ENCODE measurements around the gene FAM193A.
"Not testable (repeated sequence)": the region's sequence is repeated elsewhere in the genome, so short reads cannot be mapped to it uniquely, and the experiment has no call there.

FAM193A gene

GRCh38 chr4:2515830-2516550 is 20.5 kb upstream of the FAM193A start:
- DNase-seq = no peak

- DNase-seq = no peak
These were observed 19.8 kb upstream of the FAM193A start for GRCh38 chr4:2516635-2517034.

- DNase-seq = no peak
These were observed 9.9 kb upstream of the FAM193A start for GRCh38 chr4:2526559-2526958.

GRCh38 chr4:2534904-2535375 is 1.5 kb upstream of the FAM193A start:
- DNase-seq = no peak

GRCh38 chr4:2535376-2536192 is 863 bp upstream of the FAM193A start:
- peak; percentile 33 for DNase-seq

GRCh38 chr4:2537011-2537830 is 774 bp downstream of the FAM193A start:
- peak; percentile 31 for DNase-seq

GRCh38 chr4:2543580-2544191 is 7.2 kb downstream of the FAM193A start:
- not testable (repeated sequence) for DNase-seq

- no peak for DNase-seq
These were observed 9.0 kb downstream of the FAM193A start for GRCh38 chr4:2545321-2546013.

- DNase-seq = no peak
These were observed 9.9 kb downstream of the FAM193A start for GRCh38 chr4:2546286-2546823.

- not testable (repeated sequence) for DNase-seq
These were observed 10.7 kb downstream of the FAM193A start for GRCh38 chr4:2546961-2547691.

- DNase-seq = no peak
These were observed 14.7 kb downstream of the FAM193A start for GRCh38 chr4:2551118-2551517.

- DNase-seq = no peak
These were observed 16.4 kb downstream of the FAM193A start for GRCh38 chr4:2552806-2553205.

GRCh38 chr4:2558301-2558700 is 21.9 kb downstream of the FAM193A start:
- no peak for DNase-seq

GRCh38 chr4:2560167-2560566 is 23.7 kb downstream of the FAM193A start:
- no peak for DNase-seq

- DNase-seq = no peak
These were observed 29.1 kb downstream of the FAM193A start for GRCh38 chr4:2565533-2565932.

GRCh38 chr4:2570036-2570435 is 33.6 kb downstream of the FAM193A start:
- DNase-seq = no peak

- peak; percentile 40 for DNase-seq
These were observed 34.2 kb downstream of the FAM193A start for GRCh38 chr4:2570551-2571222.

- DNase-seq = no peak
These were observed 35.6 kb downstream of the FAM193A start for GRCh38 chr4:2572076-2572475.

GRCh38 chr4:2572866-2573265 is 36.4 kb downstream of the FAM193A start:
- DNase-seq = no peak

GRCh38 chr4:2574009-2574408 is 37.6 kb downstream of the FAM193A start:
- no peak for DNase-seq

- DNase-seq = no peak
These were observed 38.4 kb downstream of the FAM193A start for GRCh38 chr4:2574863-2575262.
